GM18511 (cell line): ENCODE data around the gene ANO1.

Experiments
- ATAC-seq: cut with Tn5 transposase; IDR thresholded peaks from one replicate; pipeline ENCODE4 v1.9.1; 2021; ENCODE audit warnings: mild to moderate bottlenecking, moderate library complexity; ENCODE audit not compliant: unreplicated experiment

ANO1 gene

DNA sequence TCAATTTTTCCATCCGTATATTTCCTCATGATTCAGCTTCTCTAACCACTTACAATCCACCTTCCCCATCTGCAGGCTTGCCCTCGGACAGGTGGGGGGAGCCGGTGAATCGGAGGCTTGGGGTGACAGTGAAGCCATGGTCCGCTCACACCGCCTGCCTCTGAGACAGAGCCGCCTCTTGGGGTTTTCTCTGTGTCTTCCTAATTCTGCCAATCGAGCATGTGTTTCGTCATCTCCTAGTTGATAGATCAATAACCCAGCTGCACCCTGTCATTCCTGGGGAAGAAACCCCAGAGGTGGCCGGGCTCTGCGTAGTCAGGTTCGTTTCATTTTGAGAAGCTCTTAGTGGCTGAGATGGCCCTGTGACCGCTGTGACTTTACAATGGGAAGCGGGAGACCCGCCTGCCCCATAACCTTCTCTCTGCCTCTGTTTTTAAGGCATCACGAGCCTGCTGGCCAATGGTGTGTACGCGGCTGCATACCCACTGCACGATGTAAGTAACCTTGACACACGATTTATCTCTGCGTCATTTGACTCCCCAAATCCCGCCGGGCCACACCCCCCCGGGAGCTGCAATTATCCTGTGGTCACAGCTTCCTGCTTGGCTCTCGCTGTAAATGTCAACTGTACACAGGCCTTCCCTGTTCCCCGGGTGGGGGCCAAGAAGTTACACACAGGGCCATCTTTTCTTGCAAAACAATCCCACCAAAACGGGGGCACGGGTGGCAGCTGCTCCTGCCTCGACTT, 33.3 kb downstream of the ANO1 start:
- no peak for ATAC-seq

DNA sequence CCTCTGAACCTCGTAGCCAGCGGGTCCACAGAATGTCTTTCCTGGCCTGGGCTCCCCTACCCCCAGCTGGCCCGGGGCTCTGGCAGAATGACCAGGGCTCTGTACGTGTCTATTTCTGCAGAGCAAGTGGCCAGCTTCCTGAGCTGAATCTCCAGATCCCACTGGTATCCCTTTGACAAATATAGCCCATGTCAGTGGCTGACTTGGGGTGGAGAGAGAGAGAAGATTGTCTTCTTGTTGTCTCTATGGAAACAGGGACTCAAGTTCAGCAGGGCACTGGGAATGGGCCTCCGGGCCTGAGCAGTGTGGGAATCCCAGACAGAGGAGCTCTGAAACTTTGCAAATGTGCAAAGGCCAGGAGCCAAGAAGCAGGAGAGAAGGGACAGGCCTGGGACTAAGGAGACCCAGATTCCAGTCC, 33.9 kb downstream of the ANO1 start:
- ATAC-seq = no peak

DNA sequence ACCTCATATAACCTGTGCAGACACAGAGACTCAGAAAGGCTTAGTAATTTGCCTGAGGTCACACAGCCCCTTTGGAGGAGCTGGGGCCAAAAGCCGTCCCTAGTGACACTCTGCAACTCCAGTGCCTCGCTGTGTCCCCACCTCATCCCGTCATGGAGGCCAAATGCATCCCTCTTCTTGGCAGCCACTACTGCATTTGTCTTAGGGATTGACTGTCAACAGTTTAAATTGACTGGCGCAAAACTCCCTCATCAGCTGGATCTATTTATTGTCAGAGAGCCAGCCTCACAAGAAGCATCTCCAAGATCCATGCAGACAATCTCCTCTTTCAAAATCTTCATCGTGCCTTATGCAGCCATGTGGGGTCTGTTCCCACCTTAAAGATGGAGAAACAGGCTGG, 35.7 kb downstream of the ANO1 start:
- no peak for ATAC-seq

DNA sequence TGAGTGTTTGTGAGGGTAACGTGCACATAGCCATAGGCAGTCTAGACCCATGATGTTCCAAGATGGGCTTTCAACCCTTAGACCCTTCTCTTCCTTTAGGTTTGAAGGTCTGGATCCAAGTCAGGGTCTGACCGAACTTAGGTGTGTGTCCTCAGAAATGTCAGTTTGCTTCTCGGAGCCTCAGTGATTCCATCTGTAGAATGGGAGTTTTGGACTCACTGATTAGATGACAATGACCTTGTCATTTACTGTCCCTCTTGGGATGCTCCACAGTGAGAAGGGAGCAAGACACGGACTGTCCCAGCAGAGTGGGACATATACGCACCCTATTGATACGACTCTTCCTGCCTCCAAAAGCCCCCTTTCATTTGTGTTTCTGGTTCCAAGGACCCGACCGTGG, 37.7 kb downstream of the ANO1 start:
- no peak for ATAC-seq

DNA sequence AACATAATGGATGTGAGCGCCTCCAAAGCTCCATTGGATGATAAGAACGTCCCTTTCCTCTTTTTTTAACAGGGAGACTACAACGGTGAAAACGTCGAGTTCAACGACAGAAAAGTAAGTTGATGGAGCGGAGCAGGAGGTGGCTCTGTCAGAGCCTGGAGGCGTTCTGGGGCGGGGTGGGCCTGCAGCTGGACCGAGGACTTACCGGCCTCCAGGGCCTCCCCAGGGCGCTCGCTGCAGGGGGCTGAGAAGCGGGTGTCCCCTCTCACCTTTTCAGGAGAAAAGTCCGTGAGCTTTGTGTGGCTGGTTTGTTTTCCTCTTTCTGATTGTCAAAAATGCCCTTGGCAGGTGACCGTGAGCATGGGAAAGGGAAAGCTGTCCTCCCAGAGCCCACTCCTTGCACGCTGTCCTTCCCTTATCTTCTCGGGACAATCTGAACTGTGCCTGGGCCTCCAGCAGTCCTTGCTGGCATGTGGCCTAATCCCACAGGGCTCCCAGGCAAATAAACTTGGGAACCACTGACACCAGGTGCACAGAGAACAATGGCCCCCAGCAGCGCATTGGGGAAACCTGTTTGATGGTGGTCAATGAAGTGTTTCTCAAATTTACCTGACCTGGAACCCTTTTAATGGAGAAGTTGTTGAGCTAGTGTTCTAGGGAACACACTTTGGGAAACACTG, 38.4 kb downstream of the ANO1 start:
- no peak for ATAC-seq

- ATAC-seq = no peak
These were observed 39.5 kb downstream of the ANO1 start for GRCh38 chr11:70117567-70118145.

- no peak for ATAC-seq
These were observed 40.5 kb downstream of the ANO1 start for GRCh38 chr11:70118642-70119041.

- ATAC-seq = no peak
These were observed 41.4 kb downstream of the ANO1 start for GRCh38 chr11:70119502-70119901.

- ATAC-seq = no peak
These were observed 42.6 kb downstream of the ANO1 start for GRCh38 chr11:70120674-70121073.

- ATAC-seq = no peak
These were observed 44.5 kb downstream of the ANO1 start for GRCh38 chr11:70122490-70123198.

DNA sequence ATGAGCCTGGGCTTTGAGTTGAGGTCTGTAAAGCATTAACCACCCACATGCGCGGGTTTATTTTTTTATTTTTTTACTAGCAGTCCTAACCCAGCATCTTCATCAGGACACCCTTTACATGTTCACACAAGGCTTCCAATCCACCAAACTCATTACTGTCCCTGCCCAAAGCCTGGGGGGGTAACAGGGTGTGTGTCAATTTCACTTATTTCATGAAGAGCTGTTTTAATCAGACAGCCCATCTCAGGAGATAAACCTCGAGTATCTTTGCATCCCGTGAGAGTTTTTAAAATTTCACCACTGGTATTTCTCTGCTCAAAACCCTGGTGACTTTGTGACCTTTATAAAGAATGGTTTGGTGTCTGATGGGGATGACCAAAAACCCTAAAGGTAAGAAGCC, 45.6 kb downstream of the ANO1 start:
- no peak for ATAC-seq

- ATAC-seq = no peak
These were observed 46.3 kb downstream of the ANO1 start for GRCh38 chr11:70124321-70125000.

- no peak for ATAC-seq
These were observed 48.4 kb downstream of the ANO1 start for GRCh38 chr11:70126494-70126893.

DNA sequence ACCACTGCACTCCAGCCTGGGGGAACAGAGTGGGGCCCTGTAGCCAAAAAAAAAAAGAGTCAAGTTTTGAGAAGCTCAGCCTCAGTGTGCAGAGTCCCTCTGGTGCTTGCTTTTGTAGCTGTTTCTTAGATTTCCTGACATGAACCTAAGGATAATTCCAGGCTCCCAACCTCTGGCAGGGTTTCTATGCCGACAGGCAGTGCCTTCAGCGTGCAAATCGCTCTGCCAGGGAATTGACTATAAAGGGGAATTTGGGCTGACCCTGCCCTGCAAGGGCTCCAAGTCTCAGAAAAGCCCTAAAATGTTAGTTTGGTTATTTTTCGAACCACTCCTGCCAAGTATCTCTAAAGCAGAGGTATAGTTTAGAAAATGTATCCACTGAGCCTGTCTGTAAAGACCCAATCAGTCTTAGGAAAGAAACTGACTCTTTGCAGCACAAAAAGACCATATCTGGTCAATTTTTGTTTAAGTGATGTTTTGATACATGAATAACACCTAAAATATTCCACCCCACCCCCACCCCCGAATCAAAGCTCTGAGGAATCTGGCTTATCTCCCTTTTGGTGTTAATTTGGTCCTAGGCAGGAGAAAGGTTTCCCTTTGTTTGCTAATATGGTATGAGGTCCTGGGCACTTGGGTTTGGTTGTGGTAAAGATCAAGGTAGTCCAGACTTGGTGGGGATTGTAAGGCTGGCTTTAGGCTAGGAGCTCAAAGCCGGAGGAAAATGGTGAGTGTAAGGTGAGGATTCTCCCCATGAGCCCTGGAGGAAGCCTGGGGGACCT, 49.7 kb downstream of the ANO1 start:
- ATAC-seq = no peak

DNA sequence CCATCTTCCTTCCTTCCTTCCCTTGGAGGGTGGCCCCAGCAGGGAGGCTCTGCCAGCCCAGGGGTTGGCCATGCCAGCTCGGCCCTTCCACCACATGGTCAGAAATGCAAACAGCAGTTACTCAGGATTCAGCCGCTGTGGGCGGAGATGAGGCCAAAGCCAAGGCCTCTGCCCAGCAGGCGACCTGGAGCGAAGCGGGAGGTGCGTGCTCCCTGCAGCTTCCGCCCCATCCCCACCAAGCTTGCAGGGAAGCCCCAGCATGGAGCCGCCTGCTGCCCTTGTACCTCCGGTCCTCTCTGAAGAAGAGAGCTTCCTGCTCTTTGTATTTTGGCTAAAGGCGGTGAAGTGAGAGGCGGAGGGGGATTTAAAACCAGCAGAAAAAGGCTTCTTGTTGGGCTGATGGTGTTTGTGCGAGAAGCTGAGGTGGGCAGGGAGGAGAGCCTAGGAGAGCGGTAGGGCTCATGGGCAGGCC, 50.4 kb downstream of the ANO1 start:
- ATAC-seq = no peak

- no peak for ATAC-seq
These were observed 51.0 kb downstream of the ANO1 start for GRCh38 chr11:70129051-70129592.

DNA sequence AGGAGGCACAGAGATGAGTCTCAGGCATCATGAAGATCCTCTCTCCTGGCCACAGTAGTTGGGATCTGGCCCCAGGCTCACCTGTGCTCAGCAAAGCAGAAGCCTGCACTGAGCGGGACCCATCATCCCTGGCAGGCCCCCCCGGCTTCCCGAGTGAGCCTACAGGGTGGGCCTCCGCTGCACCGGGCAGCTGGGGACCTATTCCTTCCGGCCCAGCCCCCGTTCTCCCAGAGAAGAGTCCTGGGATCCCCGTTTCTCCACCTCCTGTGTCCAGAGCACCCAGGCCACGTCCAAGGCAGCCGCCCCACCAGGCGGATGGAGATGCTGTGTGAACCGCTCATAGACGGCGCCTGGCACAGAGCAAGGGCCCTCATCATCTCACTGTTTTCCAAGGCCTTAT, 52.5 kb downstream of the ANO1 start:
- ATAC-seq = no peak

- no peak for ATAC-seq
These were observed 53.6 kb downstream of the ANO1 start for GRCh38 chr11:70131606-70132190.

GRCh38 chr11:70132641-70133040, 54.5 kb downstream of the ANO1 start:
- no peak for ATAC-seq
